NT2/D1 (cell line): Measurements from ENCODE around the gene A2ML1.

Experiments used
- SUZ12 ChIP-seq: IDR thresholded peaks from 2 replicates; pipeline ENCODE4 v1.6.1; 2011; ENCODE audit not compliant: insufficient read length, insufficient read depth; ENCODE audit errors: extremely low read depth
- YY1 ChIP-seq: IDR thresholded peaks from 2 replicates; pipeline ENCODE4 v1.6.1; 2011; ENCODE audit not compliant: insufficient read length, insufficient read depth

DNA sequence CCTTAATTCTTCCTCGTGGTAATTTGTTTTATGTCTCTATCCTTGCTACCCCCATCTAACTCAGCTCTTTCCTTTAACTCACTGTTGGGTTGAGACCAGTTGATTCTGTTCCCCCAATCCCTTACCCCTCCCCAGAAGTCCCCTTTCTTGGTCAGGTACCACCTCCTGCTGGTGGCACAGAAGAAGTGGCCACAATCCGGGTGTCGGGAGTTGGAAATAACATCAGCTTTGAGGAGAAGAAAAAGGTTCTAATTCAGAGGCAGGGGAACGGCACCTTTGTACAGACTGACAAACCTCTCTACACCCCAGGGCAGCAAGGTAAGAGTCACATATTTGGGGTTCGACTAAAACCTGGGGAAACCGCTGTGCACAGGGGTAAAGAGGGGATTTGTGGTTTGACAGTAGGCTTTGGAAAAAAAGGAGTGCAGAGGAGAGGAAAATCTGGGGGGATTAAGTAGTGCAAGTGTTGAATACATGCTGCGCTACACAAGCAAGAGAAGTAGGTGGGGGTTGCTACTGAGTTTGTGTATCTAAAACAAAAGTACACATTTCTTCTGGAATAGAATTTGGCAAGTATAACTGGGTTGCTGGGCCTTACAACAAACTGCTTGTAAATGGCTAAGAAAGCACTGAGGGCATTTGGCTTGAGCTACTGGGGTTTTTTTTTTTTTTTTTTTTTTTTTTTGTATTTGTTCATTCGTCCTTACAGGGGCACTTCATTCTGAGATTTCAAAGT lies 1.3 kb downstream of the A2ML1 start:
- no peak for TF ChIP-seq YY1
- TF ChIP-seq SUZ12, result no peak
